OCI-LY7 (cell line): Measurements from ENCODE around the gene ZNF148. TPM values are rescaled to one million over a fixed set of nuclear protein-coding genes. Genes with fewer than 3 reads are reported as not detected.

Source experiments
- BruUV-seq: library from RNA; stranded (reverse); fragments of 400-500 nt; replicated peaks from 2 replicates; lab custom pipeline; 2021; lab: Mats Ljungman, UMichigan
- CTCF ChIA-PET: fragments of 300-600 bp; sonication (Branson Sonifier 250); formaldehyde crosslinking; loops from one replicate; lab custom pipeline; 2022; ENCODE audit warnings: antibody characterized with exemption; ENCODE audit not compliant: unreplicated experiment; lab: Charles Lee
- POLR2A ChIA-PET: fragments of 300-600 bp; sonication (Branson Sonifier 250); formaldehyde crosslinking; loops from one replicate; lab custom pipeline; 2022; ENCODE audit warnings: antibody characterized with exemption; lab: Charles Lee
- DNase-seq: peaks from one replicate; pipeline ENCODE4 v3.0.0-alpha.2; 2015; ENCODE audit warnings: low spot score
- H2AFZ ChIP-seq: fragments of 200-600 bp; sonication (generic), shearing (Covaris generic); 2 replicates; pipeline ENCODE4 v1.6.1; 2014; ENCODE audit warnings: mild to moderate bottlenecking, antibody characterized with exemption, low read length, moderate library complexity
- H3K27ac ChIP-seq: fragments of 200-600 bp; sonication (generic); 2 replicates; pipeline ENCODE4 v1.5.1; 2014; ENCODE audit warnings: mixed run types, low read depth, mild to moderate bottlenecking, moderate library complexity, low read length, inconsistent platforms; ENCODE audit not compliant: poor library complexity, severe bottlenecking
- H3K36me3 ChIP-seq: fragments of 200-600 bp; sonication (generic); 2 replicates; pipeline ENCODE4 v1.6.1; 2014; ENCODE audit warnings: mild to moderate bottlenecking, antibody characterized with exemption, low read length, moderate library complexity, mixed read lengths; ENCODE audit not compliant: insufficient read depth
- H3K4me1 ChIP-seq: fragments of 200-600 bp; sonication (generic); 2 replicates; pipeline ENCODE4 v1.5.1; 2014; ENCODE audit warnings: mild to moderate bottlenecking, low read length; ENCODE audit not compliant: insufficient read depth, poor library complexity, severe bottlenecking
- H3K4me2 ChIP-seq: fragments of 200-600 bp; sonication (generic); 2 replicates; pipeline ENCODE4 v1.6.1; 2014; ENCODE audit warnings: mild to moderate bottlenecking, low read length
- H3K4me3 ChIP-seq: fragments of 200-600 bp; sonication (generic); 2 replicates; pipeline ENCODE4 v1.5.1; 2014; ENCODE audit warnings: mild to moderate bottlenecking, low read depth, low read length; ENCODE audit not compliant: poor library complexity, severe bottlenecking
- H3K79me2 ChIP-seq: fragments of 200-600 bp; sonication (generic); 2 replicates; pipeline ENCODE4 v1.6.1; 2016; ENCODE audit warnings: low read depth, mild to moderate bottlenecking, low read length, moderate library complexity, mixed read lengths; ENCODE audit not compliant: insufficient read depth
- H3K9me2 ChIP-seq: fragments of 200-600 bp; sonication (generic); 2 replicates; pipeline ENCODE4 v1.6.1; 2016; ENCODE audit warnings: mild to moderate bottlenecking, low read length, mixed read lengths; ENCODE audit not compliant: insufficient read depth
- H3K9me3 ChIP-seq: fragments of 200-600 bp; sonication (generic); 2 replicates; pipeline ENCODE4 v1.6.1; 2014; ENCODE audit warnings: mild to moderate bottlenecking, mixed run types, low read length, mixed read lengths
- H4K20me1 ChIP-seq: fragments of 200-600 bp; sonication (generic); 2 replicates; pipeline ENCODE4 v1.6.1; 2014; ENCODE audit warnings: mild to moderate bottlenecking, antibody characterized with exemption, low read length, moderate library complexity, mixed read lengths; ENCODE audit not compliant: insufficient read depth
- EZH2phosphoT487 ChIP-seq: fragments of 200-600 bp; sonication (generic); IDR thresholded peaks from 2 replicates; pipeline ENCODE4 v1.6.1; 2018; ENCODE audit warnings: low read depth, borderline replicate concordance, mild to moderate bottlenecking, mixed run types, antibody characterized with exemption, low read length, moderate library complexity, mixed read lengths
- intact Hi-C: fragments of 100-400 bp; cut with micrococcal nuclease; formaldehyde crosslinking; loops from one replicate; pipeline ENCODE4 v1.10.0; 2022; ENCODE audit not compliant: unreplicated experiment
- total RNA-seq, 2 experiments: library from RNA; depleted of rRNA in 1 of 2; stranded (reverse); fragments of >200 nt in 1 of 2; shearing (Covaris generic) in 1 of 2; gene quantifications; 2 replicates each; pipeline ENCODE4 v1.2.3, GENCODE V29; 2014 to 2022
- TF ChIP-seq, protein P1 (sequence below): fragments of 200-600 bp; sonication (generic); conservative IDR thresholded peaks from 2 replicates; pipeline ENCODE4 v1.5.1; 2014; ENCODE audit warnings: mild to moderate bottlenecking, antibody characterized with exemption, low read length, moderate library complexity, mixed read lengths

ZNF148 gene
- total RNA-seq, 2 experiments from 2014 or later: 19.8 to 35.4 TPM

DNA sequence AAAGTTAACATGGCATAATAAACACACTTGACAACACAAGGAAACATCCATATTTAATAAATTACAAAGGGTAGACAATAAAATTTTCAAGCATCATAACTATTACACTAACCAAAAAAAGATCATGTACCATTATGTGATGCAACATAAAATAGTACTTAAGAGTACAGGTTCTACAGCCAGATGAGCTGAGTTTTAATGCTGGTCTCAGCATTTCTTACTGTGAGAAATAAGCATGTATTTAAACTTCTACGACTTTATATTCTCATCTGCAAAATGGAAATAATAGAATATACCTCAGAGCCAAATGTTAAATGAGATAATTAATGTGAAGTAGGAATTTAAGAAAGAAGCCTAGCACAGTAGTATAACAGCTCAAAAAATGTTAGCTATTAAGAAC, 128.9 kb downstream of the ZNF148 start:
- no peaks in the 10 kb centered on the region for H4K20me1 ChIP-seq
- no peaks in the 10 kb centered on the region for H3K9me2 ChIP-seq
- no peak overlapping the region for H3K4me3 ChIP-seq
- H3K79me2 ChIP-seq: no peaks in the 10 kb centered on the region
- peaks cover 4% of the 10 kb centered on the region; the same call in 1 of the 2 replicates for H3K36me3 ChIP-seq
- CTCF ChIA-PET: no interaction called here
- no peak for TF ChIP-seq EZH2phosphoT487
- TF ChIP-seq, protein P1, sequence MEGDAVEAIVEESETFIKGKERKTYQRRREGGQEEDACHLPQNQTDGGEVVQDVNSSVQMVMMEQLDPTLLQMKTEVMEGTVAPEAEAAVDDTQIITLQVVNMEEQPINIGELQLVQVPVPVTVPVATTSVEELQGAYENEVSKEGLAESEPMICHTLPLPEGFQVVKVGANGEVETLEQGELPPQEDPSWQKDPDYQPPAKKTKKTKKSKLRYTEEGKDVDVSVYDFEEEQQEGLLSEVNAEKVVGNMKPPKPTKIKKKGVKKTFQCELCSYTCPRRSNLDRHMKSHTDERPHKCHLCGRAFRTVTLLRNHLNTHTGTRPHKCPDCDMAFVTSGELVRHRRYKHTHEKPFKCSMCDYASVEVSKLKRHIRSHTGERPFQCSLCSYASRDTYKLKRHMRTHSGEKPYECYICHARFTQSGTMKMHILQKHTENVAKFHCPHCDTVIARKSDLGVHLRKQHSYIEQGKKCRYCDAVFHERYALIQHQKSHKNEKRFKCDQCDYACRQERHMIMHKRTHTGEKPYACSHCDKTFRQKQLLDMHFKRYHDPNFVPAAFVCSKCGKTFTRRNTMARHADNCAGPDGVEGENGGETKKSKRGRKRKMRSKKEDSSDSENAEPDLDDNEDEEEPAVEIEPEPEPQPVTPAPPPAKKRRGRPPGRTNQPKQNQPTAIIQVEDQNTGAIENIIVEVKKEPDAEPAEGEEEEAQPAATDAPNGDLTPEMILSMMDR: no peak
- H3K4me1 ChIP-seq: no peaks in the 10 kb centered on the region
- intact Hi-C loops: no loop called here
- POLR2A ChIA-PET: interaction anchor here (0.8 to 1.4 kb wide), 3 partner anchors 10 to 16 kb away, joined by 3 to 4 read pairs (median 4); no protein-coding TSS in a partner anchor
- H3K9me3 ChIP-seq: no peaks in the 10 kb centered on the region
- H3K27ac ChIP-seq: no peak overlapping the region
- no peak overlapping the region for H3K4me2 ChIP-seq
- no TSS peak for BruUV-seq
- no peak overlapping the region for H2AFZ ChIP-seq
- no peak for DNase-seq

DNA sequence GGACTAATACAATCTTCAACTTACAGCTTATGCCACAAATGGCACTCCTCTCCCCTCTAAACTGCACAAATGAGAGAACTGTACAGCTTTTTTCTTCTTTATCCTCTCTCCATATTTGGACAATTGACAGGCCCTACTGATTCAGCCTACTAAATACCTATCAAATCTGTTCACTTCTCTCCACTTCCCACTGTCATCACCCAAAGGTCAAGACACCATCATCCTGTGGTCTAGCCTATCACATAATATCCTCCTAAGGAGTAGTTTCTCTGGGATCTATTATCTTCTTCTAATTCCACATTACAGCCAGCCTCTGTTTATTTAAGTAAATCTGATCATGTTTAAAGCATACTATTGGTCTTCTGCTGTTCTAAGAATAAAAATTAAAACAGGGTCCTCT, 129.6 kb downstream of the ZNF148 start:
- H3K4me1 ChIP-seq: no peaks in the 10 kb centered on the region
- intact Hi-C loops: no loop called here
- H3K79me2 ChIP-seq: no peaks in the 10 kb centered on the region
- H4K20me1 ChIP-seq: no peaks in the 10 kb centered on the region
- peaks cover 4% of the 10 kb centered on the region; the same call in 1 of the 2 replicates for H3K36me3 ChIP-seq
- H3K4me2 ChIP-seq: no peak overlapping the region
- BruUV-seq: no TSS peak
- ChIA-PET POLR2A (interaction anchor here (0.7 kb wide), 1 partner anchor 13 kb away, joined by 3 read pairs; no protein-coding TSS in a partner anchor), CTCF (no interaction called here)
- no peak overlapping the region for H2AFZ ChIP-seq
- TF ChIP-seq, protein P1: no peak
- no peak for TF ChIP-seq EZH2phosphoT487
- no peak overlapping the region for H3K27ac ChIP-seq
- no peak for DNase-seq
- H3K4me3 ChIP-seq: no peak overlapping the region
- H3K9me2 ChIP-seq: no peaks in the 10 kb centered on the region
- H3K9me3 ChIP-seq: no peaks in the 10 kb centered on the region

DNA sequence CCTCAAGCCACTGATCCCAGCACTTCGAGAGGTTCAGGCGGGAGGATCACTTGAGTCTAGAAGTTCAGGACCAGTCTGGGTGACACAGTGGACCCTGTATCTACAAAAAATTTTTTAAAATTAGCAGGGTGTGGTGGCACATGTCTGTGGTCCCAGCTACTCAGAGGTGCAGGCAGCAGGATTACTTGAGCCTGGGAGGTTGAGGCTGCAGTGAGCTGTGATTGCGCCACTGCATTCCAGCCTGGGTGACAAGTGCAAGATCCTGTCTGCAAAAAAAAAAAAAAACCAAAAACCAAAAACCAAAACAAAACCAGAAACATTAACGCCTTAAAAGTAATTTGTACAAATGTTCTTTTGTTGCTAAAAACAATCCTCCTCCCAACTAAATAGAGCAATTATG, 134.6 kb downstream of the ZNF148 start:
- DNase-seq: no peak
- no peaks in the 10 kb centered on the region for H3K9me3 ChIP-seq
- POLR2A ChIA-PET: interaction anchor here (0.8 kb wide), 1 partner anchor 328 kb away, joined by 3 read pairs; no protein-coding TSS in a partner anchor
- no peak overlapping the region for H3K27ac ChIP-seq
- H3K4me3 ChIP-seq: no peak overlapping the region
- no peaks in the 10 kb centered on the region for H3K36me3 ChIP-seq
- no peak overlapping the region for H2AFZ ChIP-seq
- no peaks in the 10 kb centered on the region for H3K79me2 ChIP-seq
- H3K4me2 ChIP-seq: no peak overlapping the region
- no peaks in the 10 kb centered on the region for H3K4me1 ChIP-seq
- CTCF ChIA-PET: no interaction called here
- intact Hi-C loops: no loop called here
- no peaks in the 10 kb centered on the region for H4K20me1 ChIP-seq
- TF ChIP-seq EZH2phosphoT487: no peak
- TF ChIP-seq, protein P1: no peak
- BruUV-seq: no TSS peak
- no peaks in the 10 kb centered on the region for H3K9me2 ChIP-seq
